BE2C (cell line): ENCODE measurements around the gene PRKN.

Experiments used
- DNase-seq: peaks from one replicate; pipeline ENCODE4 v3.0.0-alpha.2; 2020
- H3K27me3 ChIP-seq: fragments of 250-450 bp; sonication (Bioruptor Pico); 2 replicates; pipeline ENCODE4 v1.5.1; 2020; ENCODE audit warnings: mild to moderate bottlenecking
- H3K36me3 ChIP-seq: fragments of 250-450 bp; sonication (Bioruptor Pico); 2 replicates; pipeline ENCODE4 v1.5.1; 2020; ENCODE audit warnings: mild to moderate bottlenecking
- H3K4me1 ChIP-seq: fragments of 250-450 bp; sonication (Bioruptor Pico); 2 replicates; pipeline ENCODE4 v1.5.1; 2020
- H3K4me3 ChIP-seq: 2 replicates; pipeline ENCODE4 v1.5.1; 2011; ENCODE audit warnings: low read depth, low read length
- H3K9me3 ChIP-seq: fragments of 250-450 bp; sonication (Bioruptor Pico); 2 replicates; pipeline ENCODE4 v1.5.1; 2020
- TF ChIP-seq, protein P1 (sequence below): IDR thresholded peaks from 2 replicates; pipeline ENCODE4 v1.5.1; 2012; ENCODE audit warnings: mild to moderate bottlenecking, low read depth, low read length

PRKN gene

DNA sequence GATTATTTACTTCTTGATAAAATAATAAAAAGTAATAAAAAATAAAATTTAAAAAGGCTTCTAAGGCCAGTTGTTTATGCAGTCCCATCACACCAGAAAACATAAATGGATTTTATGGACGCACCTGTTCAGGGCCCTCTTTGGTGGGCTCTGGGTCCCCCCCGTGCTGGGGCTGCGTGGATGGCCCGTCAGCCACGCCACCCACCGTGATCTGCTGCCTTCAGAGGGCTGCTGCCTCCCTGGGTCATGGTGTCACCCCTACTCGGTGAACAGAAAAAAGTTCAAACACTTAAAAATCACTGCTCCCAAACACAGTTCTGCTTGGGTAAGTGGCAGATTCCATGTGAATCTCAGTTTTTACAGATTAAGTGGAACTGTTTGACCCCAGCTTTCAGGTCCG lies 1006.1 kb downstream of the PRKN start:
- Histone ChIP-seq H3K27me3 (no peaks in the 10 kb centered on the region), H3K9me3 (no peaks in the 10 kb centered on the region), H3K4me1 (no peaks in the 10 kb centered on the region), H3K36me3 (no peaks in the 10 kb centered on the region), H3K4me3 (no peak overlapping the region)
- TF ChIP-seq, protein P1, sequence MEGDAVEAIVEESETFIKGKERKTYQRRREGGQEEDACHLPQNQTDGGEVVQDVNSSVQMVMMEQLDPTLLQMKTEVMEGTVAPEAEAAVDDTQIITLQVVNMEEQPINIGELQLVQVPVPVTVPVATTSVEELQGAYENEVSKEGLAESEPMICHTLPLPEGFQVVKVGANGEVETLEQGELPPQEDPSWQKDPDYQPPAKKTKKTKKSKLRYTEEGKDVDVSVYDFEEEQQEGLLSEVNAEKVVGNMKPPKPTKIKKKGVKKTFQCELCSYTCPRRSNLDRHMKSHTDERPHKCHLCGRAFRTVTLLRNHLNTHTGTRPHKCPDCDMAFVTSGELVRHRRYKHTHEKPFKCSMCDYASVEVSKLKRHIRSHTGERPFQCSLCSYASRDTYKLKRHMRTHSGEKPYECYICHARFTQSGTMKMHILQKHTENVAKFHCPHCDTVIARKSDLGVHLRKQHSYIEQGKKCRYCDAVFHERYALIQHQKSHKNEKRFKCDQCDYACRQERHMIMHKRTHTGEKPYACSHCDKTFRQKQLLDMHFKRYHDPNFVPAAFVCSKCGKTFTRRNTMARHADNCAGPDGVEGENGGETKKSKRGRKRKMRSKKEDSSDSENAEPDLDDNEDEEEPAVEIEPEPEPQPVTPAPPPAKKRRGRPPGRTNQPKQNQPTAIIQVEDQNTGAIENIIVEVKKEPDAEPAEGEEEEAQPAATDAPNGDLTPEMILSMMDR: no peak
- DNase-seq: no peak

DNA sequence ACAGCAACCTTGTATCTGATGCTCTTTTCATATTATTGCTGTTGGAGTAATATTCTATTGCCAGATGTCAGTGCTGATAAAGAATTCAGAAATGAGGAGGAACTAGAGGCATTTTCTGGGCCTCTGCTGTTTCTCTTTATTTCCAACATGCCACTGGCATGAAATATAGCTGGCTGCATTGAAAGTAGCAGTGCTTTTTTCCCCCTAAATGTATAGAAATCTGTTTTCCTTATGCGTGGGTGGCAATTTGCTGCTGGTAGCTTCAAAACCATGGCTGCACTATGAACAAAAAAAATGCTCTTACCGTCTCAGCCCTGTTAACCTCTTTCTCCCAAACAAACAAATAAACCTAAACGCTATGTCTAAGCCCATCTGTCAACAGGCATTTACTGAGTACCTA lies 1011.4 kb downstream of the PRKN start:
- TF ChIP-seq, protein P1: no peak
- H3K27me3 ChIP-seq: no peaks in the 10 kb centered on the region
- H3K4me3 ChIP-seq: no peak overlapping the region

DNA sequence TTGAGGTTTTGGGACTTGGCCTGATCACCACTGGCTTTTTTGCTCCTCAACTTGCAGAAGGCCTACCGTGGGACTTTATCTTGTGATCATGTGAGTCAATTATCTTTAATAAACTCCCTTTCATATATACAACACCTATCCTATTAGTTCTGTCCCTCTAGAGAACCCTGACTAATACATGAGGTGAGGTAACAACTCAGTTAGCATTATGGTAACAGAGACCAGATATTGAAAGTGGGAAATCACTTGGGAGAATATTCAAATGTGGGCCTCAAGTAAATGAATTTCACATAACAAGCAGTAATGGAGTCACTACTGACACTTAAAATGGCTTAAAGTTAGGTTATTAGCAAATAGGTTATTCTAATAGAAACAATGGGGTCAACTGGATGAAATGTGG lies 1015.6 kb downstream of the PRKN start:
- H3K36me3 ChIP-seq: no peaks in the 10 kb centered on the region
- H3K9me3 ChIP-seq: no peaks in the 10 kb centered on the region
- DNase-seq: no peak
- TF ChIP-seq, protein P1: no peak
- no peaks in the 10 kb centered on the region for H3K4me1 ChIP-seq
- no peak overlapping the region for H3K4me3 ChIP-seq
- no peaks in the 10 kb centered on the region for H3K27me3 ChIP-seq

More for the DNA sequence above, 1011.4 kb downstream of the PRKN start:
- no peak for DNase-seq
- Histone ChIP-seq H3K36me3 (no peaks in the 10 kb centered on the region), H3K9me3 (no peaks in the 10 kb centered on the region), H3K4me1 (no peaks in the 10 kb centered on the region)

DNA sequence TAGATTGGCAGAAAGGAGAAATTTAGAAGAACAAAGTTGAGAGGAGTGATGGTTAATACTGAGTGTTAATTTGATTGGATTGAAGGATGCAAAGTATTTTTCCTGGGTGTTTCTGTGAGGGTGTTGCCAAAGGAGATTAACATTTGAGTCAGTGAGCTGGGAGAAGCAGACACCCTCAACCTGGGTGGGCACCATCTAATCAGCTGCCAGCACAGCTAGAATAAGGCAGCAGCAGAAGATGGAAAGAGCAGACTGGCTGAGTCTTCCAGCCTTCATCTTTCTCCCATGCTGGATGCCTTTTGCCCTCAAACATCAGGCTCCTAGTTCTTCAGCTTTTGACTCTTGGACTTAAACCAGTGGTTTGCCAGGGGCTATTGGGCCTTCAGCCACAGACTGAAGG lies 1016.1 kb downstream of the PRKN start:
- Histone ChIP-seq H3K9me3 (no peaks in the 10 kb centered on the region), H3K27me3 (no peaks in the 10 kb centered on the region), H3K4me3 (no peak overlapping the region), H3K4me1 (no peaks in the 10 kb centered on the region), H3K36me3 (no peaks in the 10 kb centered on the region)
- TF ChIP-seq, protein P1: no peak
- DNase-seq: no peak

DNA sequence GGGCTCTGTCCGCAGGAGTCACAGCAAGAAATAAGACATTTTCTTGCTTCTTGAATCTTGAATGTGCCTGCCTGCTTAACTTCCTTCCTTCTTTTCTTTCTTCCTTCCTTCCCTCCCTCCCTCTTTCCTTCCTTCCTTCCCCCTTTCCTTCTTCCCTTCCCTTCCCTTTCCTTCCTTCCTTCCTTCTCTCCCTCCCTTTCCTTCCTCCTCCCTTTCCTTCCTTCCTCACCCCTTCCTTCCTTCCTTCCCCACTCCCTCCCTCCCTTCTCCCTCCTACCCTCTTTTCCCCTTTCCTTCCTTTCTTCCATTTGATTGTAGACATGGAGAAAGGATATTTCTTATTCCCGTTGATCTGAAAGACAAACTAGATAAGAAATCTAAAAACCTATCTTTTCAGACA lies 1016.9 kb downstream of the PRKN start:
- Histone ChIP-seq H3K36me3 (no peaks in the 10 kb centered on the region), H3K27me3 (no peaks in the 10 kb centered on the region), H3K4me3 (no peak overlapping the region), H3K9me3 (no peaks in the 10 kb centered on the region), H3K4me1 (no peaks in the 10 kb centered on the region)
- DNase-seq: no peak
- TF ChIP-seq, protein P1: no peak

DNA sequence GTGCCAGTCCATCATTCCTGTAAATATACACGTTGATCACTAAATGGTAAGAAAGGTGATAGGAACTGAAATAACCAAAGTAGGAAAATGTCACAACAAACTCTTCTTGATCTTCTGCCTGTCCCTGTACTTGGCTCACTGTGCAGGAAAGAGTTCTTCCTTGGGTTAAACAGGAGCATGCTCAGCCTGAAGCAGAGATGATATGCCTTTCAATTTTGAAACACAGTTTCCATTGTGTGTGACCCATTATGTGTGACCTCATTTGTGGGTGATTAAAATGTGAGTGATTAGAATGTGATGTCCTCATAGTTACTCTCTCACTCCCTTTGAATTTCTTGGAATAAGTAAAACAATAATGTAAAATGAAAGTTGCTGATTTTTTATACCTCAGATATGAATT lies 1026.5 kb downstream of the PRKN start:
- no peak overlapping the region for H3K4me3 ChIP-seq
- no peak for DNase-seq
- no peaks in the 10 kb centered on the region for H3K4me1 ChIP-seq
- H3K9me3 ChIP-seq: no peaks in the 10 kb centered on the region
- no peaks in the 10 kb centered on the region for H3K36me3 ChIP-seq
- no peaks in the 10 kb centered on the region for H3K27me3 ChIP-seq
- TF ChIP-seq, protein P1: no peak
